IPS-NIHi7 (cell line): Measurements from ENCODE around the gene CTH.
A peak's percentile ranks its signal among the peaks of the same experiment; 100 is the strongest.
"Not testable (repeated sequence)": the region's sequence is repeated elsewhere in the genome, so short reads cannot be mapped to it uniquely, and the experiment has no call there.

Source experiments
- DNase-seq: peaks from one replicate; pipeline ENCODE4 v3.0.0; 2012; ENCODE audit warnings: mixed read lengths; ENCODE audit errors: extremely low spot score

The CTH gene

DNA sequence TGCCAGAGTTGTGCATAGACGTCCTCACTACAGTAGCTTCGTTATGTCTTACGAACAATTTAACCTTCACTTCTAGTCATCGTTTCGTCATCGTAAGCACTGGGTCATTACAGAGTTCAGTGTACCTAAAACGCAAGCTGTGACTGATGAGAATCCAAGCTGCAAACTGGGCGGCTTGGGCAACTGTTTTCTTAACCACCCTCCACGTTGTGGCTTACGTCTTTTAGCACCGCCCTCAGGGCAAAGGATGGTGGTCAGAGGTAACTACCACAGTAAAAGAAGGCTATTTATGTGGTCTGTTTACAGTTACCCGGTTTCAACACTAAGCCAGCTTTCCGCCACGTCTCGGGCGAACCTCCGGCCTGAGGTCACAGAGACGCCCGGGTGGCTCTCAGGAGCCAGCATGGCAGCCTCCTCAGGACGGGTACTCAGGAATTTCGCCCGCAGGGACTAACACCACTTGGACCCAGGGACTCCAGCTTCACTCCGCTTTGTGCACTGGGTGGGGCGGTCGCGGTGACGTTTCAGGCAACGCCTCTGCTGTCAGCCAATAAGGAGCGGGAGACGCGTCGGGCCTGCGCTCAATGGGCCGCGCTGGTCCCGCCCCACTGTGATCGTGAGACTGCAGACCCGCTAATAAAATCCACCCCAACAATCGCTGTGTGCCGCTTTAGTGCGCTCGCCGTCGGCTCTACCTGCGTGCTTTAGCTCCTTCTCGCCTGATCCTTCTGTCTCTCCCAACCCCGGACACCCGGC is at the start of gene CTH:
Gene CTH, plus strand, starts transcription at position 665 of the 756 bp plus-strand sequence. CDS start 148 bp downstream, outside the sequence.
- peak; percentile 98 for DNase-seq

DNA sequence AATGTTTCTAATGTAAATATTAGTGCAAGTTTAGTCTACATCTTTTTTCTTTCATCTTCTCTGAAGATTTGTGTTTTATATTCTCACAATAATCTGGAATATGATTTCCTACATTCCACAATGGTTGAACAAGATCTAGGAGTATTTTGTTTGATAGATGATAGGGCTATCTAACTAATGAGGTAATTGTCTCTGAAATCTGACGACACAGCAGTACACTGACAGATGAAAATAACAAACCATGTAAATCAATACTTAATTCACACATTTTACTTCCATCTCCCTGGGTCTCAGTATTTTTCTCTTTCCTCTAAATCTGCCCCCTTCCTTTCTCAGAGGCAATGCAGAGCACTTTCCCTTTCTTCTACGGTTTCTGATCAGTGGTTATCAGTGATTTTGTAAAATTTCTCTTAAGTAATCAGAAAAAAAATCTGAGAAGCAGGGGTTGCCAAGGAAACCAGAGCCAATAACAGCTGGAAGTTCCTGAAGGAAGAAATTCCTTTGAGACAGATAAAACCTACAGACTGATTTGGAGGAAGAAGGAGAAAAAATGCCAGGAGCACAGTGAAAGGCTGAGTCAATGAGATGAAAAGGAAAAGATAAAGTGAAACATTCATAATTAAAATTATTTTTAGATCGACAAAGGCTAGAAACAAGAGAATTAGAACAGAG is 49.2 kb upstream of the CTH start:
- no peak for DNase-seq

- DNase-seq, result no peak
These were observed 46.6 kb upstream of the CTH start for GRCh38 chr1:70364439-70364838.

DNA sequence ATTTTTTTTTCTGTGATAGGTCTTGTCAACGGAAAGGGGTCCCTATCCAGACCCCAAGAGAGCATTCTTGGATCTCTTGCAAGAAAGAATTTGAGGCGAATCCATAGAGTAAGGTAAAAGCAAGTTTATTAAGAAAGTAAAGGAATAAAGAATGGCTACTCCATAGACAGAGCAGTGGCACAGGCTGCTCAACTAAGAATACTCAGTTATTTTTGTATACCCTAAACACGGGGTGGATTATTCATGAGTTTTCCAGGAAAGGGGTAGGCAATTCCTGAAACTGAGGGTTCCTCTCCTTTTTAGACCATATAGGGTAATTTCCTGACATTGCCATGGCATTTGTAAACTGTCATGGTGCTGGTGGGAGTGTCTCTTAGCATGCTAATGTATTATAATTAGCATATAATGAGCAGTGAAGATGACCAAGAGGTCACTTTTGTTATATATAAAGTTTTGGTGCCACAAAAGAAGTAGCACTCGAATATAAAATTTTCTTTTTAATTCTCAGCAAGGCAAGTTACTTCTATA is 44.6 kb upstream of the CTH start:
- not testable (repeated sequence) for DNase-seq

DNA sequence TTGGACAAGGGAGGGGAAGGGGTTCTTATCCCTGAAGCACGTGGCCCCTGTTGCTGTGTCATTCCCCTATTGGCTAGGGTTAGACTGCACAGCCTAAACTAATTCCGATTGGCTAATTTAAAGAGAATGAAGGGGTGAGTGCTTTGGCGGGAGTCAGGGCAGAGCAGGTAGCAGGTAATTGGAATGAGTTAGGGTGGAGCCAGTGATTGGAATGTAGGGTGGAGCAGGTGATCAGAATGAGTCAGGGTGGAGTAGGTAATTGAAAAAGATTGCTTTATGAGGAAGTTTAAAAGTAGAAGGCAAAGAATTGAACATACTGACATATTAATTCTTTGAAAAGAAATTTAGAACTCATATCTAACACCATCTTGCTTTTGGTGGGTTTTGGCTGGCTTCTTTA is 44.1 kb upstream of the CTH start:
- not testable (repeated sequence) for DNase-seq

DNA sequence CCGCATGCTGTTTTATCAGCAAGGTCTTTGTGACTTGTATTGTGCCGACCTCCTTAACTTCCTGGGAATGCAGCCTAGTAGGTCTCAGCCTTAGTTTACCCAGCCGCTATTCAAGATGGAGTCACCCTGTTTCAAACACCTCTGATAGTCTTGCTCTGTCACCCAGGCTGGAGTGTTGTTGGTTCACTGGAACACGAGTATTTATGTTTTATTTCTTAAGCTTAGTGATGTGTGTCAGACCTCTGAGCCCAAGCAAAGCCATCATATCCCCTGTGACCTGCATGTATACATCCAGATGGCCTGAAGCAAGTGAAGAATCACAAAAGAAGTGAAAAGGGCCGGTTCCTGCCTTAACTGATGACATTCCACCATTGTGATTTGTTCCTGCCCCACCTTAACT is 43.7 kb upstream of the CTH start:
- not testable (repeated sequence) for DNase-seq

GRCh38 chr1:70371586-70371985 is 39.5 kb upstream of the CTH start:
- DNase-seq, result not testable (repeated sequence)

- DNase-seq, result no peak
These were observed 38.6 kb upstream of the CTH start for GRCh38 chr1:70372426-70372825.

- not testable (repeated sequence) for DNase-seq
These were observed 37.5 kb upstream of the CTH start for GRCh38 chr1:70373580-70373979.

GRCh38 chr1:70376196-70376595 is 34.9 kb upstream of the CTH start:
- no peak for DNase-seq

GRCh38 chr1:70382682-70383081 is 28.4 kb upstream of the CTH start:
- DNase-seq, result no peak

DNA sequence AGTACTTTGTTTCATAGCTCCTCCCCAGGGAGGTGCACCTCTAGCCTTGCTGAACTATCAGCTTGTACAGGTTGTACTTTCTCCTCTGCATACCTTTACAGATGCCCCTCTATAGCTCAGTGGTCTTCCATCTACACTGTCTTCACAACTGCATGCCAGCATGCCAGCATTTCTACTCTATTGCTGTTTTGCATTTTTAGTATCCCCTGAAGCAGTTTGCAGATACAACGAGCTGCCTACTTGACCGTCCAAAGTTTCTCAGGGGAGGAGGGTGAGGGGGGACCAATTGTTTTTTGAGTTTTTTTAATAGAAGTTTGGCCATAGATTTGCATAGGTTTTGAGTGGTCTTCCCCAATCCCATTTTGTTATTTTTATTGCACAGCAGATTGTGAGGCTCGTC is 27.6 kb upstream of the CTH start:
- no peak for DNase-seq

DNA sequence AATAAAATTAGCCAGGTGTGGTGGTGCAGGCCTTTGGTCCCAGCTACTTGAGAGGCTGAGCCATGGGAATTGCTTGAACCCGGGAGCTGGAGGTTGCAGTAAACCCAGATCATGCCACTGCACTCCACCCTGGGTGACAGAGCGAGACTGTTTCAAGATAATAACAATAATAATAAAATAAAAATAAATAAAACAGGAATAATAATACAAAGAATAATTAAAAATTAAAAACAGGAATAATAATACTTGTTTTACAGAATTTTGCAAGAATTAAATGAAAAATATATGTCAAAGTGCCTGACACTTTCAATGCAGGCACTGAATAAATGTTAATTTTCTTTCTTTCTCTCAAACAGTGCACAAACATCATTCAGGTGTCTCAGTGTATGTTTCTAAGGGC is 26.5 kb upstream of the CTH start:
- no peak for DNase-seq

DNA sequence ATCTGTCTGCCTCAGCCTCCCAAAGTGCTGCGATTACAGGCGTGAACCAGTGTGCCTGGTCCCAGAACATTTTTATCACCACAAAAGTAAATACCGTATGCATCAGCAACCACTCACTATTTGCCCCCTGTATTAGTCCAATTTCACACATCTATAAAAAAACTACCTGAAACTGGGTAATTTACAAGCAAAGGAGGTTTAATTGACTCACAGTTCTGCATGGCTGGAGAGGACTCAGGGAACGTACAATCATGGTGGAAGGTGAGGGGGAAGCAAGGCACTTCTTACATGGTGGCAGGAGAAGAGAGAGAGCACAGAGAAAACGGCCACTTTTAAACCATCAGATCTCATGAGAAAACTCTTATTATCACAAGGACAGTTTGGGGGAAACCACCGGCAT is 25.6 kb upstream of the CTH start:
- no peak for DNase-seq

- DNase-seq, result no peak
These were observed 24.9 kb upstream of the CTH start for GRCh38 chr1:70386121-70386520.

GRCh38 chr1:70387507-70387906 is 23.6 kb upstream of the CTH start:
- no peak for DNase-seq

DNA sequence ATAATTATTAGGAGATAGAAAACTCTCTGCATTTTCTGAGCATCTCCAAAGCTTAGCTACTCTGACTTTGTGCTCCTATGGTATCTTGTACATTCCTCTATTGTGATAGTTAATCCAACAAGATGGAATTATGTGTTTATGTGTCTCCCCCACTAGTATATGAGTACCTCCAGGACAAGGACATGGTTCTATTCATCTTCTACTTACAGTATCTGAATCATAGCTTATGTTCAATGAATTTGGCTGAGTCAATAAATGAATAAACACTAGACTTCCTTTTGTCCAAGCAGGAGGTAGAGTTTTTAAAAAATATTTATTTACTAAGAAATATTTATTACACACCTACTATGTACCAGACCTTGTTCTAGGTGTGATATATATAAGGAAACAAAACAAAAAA is 18.4 kb upstream of the CTH start:
- no peak for DNase-seq

GRCh38 chr1:70396607-70397006 is 14.5 kb upstream of the CTH start:
- no peak for DNase-seq

DNA sequence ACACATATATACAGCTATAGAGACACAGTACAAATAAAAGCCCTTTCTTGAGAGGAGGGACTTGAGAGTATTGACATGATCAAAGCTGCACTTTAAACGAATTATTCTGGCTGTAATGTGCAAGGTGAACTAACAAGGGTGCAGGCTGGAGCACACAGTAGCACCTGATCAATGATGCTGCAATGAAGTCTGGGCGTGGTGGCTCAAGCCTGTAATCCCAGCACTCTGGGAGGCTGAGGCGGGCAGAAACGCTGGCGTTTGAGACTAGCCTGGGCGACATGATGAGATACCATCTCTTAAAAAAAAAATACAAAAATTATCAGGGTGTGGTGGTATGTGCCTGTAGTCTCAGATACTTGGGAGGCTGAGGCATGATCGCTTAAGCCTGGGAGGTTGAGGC is 14.1 kb upstream of the CTH start:
- no peak for DNase-seq

DNA sequence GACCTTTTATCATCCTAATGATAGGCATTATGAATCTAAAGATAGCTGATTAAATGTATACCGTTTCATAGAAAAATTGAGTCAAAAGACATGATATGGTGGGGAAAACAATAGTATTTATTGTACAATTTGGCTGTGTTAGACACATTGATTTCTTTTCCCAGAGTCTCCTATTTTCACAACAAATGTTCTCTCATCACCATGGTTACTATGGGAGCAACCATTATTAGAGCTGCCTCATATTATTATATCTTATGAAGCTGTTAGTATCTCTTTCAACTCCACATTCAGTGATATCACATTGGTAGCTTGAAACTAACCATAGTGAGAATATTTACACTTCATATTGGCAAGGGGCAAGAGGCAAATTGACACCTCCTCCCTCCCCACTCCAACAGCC is 10.7 kb upstream of the CTH start:
- no peak for DNase-seq

GRCh38 chr1:70401974-70402373 is 9.1 kb upstream of the CTH start:
- DNase-seq, result no peak

DNA sequence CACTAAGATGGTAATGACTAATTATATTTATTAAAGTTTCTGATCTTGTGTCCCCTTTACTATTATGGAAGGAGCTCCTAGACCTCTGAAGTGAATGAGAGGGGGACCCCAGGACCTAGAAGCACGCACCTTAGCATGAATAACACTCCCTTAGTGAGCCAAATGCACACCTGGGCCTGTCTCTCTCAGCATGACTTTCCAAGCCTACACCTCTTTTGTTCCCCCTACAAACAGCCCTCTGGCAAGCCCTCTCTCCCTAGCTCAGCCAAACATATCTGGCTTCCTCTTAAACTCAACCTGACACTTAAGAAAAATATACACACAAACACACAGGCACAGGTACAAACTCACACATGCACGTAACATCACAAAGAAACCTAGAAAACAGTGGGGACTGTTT is 7.3 kb upstream of the CTH start:
- DNase-seq, result no peak

DNA sequence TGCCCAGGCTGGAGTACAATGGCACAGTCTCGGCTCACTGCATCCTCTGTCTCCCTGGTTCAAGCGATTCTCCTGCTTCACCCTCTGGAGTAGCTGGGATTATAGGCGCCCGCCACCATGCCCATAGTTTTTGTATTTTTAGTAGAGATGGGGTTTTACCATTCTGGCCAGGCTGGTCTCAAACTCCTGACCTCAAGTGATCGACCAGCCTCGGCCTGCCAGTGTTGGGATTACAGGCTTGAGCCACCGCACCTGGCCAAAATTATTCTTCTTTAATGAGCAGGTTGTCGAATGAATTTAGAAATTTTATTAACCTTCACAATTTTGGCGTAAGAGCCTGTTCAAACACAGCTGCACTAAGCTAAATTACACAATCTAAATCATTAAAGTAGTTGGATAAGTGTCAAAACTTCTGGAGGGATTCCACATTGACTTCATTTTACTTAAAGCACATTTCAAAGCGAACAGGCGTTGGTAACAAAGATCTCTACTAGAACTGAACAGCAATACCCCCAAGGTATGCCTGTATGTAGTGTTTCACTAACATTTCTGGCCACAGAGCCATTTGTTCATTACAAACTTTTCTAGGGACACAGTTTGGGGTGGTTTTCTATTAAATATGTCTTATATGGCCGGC is 5.2 kb upstream of the CTH start:
- DNase-seq, result no peak
